HepG2 (cell line): ENCODE results near the gene PRXL2A. TPM values are rescaled to one million over a fixed set of nuclear protein-coding genes. Genes with fewer than 3 reads are reported as not detected.
A peak's percentile ranks its signal among the peaks of the same experiment; 100 is the strongest.

ENCODE experiments used
- HDAC1 ChIP-seq: sonication (generic); formaldehyde crosslinking; IDR thresholded peaks from 2 replicates; pipeline ENCODE4 v1.5.1; 2020; ENCODE audit warnings: mild to moderate bottlenecking, missing genetic modification reagents
- NPAS2 ChIP-seq: sonication (generic); formaldehyde crosslinking; IDR thresholded peaks from 2 replicates; pipeline ENCODE4 v1.8.0; 2022; ENCODE audit warnings: mild to moderate bottlenecking, missing genetic modification reagents, borderline replicate concordance
- RARA ChIP-seq: IDR thresholded peaks from 2 replicates; pipeline ENCODE4 v1.6.1; 2016; ENCODE audit warnings: missing genetic modification reagents, missing compliant biosample characterization
- RXRB ChIP-seq: IDR thresholded peaks from 2 replicates; pipeline ENCODE4 v1.6.1; 2016; ENCODE audit warnings: borderline replicate concordance, missing genetic modification reagents, missing compliant biosample characterization
- TEAD3 ChIP-seq: optimal IDR thresholded peaks from 2 replicates; pipeline ENCODE3; 2016; ENCODE audit warnings: borderline replicate concordance
- TFAP4 ChIP-seq: sonication (generic); IDR thresholded peaks from 2 replicates; pipeline ENCODE4 v1.6.1; 2016; ENCODE audit warnings: low read depth, borderline replicate concordance
- ZNF280D ChIP-seq: sonication (generic); formaldehyde crosslinking; IDR thresholded peaks from 2 replicates; pipeline ENCODE4 v1.5.1; 2020; ENCODE audit warnings: mild to moderate bottlenecking, missing genetic modification reagents
- ZSCAN5A ChIP-seq: sonication (generic); formaldehyde crosslinking; IDR thresholded peaks from 2 replicates; pipeline ENCODE4 v1.8.0; 2022; ENCODE audit warnings: mild to moderate bottlenecking, missing genetic modification reagents, borderline replicate concordance
- polyA plus RNA-seq, 8 experiments: library from polyadenylated mRNA; depleted of rRNA in 3 of 8; stranded (reverse) in 7 of 8; unstranded in 1 of 8; fragments of >200 nt; fragmentation: Illumina TruSeq in 4 of 8; extraction: Trizol in 4 of 8; gene quantifications; 2 replicates each; pipeline versions ENCODE4 v1.2.1 to v1.2.3, GENCODE V29; 2011 to 2016; ENCODE audit warnings: low read depth in 4 of 8, missing spikeins in 1 of 8, mixed read lengths in 1 of 8; ENCODE audit not compliant: insufficient read depth in 1 of 8
- total RNA-seq, 5 experiments: library from RNA; depleted of rRNA; stranded (reverse); fragments of >200 nt; fragmentation: Illumina TruSeq; extraction: Trizol; gene quantifications; 2 replicates each; pipeline ENCODE4 v1.2.3, GENCODE V29; 2016; ENCODE audit warnings: low read depth in 1 of 5

Gene PRXL2A
- total and polyA plus RNA-seq, 2 of the 13 experiments (the other 11 are each of a cell fraction or from before 2014, with no cell fraction given): 43.9 to 79.9 TPM

GRCh38 chr10:80414142-80414895 lies 6.0 kb downstream of the PRXL2A start (continued):
- TF ChIP-seq ZNF280D (CRISPR knock-in tag): 0 out of 2 replicates have a peak, but pooled peaks have one; percentile 32
- 0 out of 2 replicates have a peak, but pooled peaks have one; percentile 49 for TF ChIP-seq HDAC1 (CRISPR knock-in tag)
- no peak for TF ChIP-seq ZSCAN5A (CRISPR knock-in tag)
- TF ChIP-seq NPAS2 (CRISPR knock-in tag): 0 out of 2 replicates have a peak, but pooled peaks have one; percentile 30
- peak; percentile 37; the same call in 1 of the 2 replicates for TF ChIP-seq RARA (CRISPR knock-in tag)
- TF ChIP-seq TEAD3 (CRISPR knock-in tag): peak; percentile 60
- TF ChIP-seq RXRB (CRISPR knock-in tag): peak; percentile 67; the same call in 1 of the 2 replicates
- peak; percentile 66; the same call in 1 of the 2 replicates for TF ChIP-seq TFAP4
